Osteoblast (primary cell): ENCODE measurements around the gene DNER. TPM values are rescaled to one million over a fixed set of nuclear protein-coding genes. Genes with fewer than 3 reads are reported as not detected.

Experiments used
- DNase-seq: peaks from one replicate; pipeline ENCODE4 v3.0.0; 2011; ENCODE audit warnings: low spot score, mixed read lengths; ENCODE audit not compliant: insufficient read length; ENCODE audit errors: missing footprints
- H2AFZ ChIP-seq: 2 replicates; pipeline ENCODE4 v1.6.0; 2011; ENCODE audit warnings: mild to moderate bottlenecking, low read length
- H3K27ac ChIP-seq: 2 replicates; pipeline ENCODE4 v1.5.1; 2011; ENCODE audit warnings: mild to moderate bottlenecking, low read depth, low read length, moderate library complexity
- H3K27me3 ChIP-seq: 2 replicates; pipeline ENCODE4 v1.6.0; 2012; ENCODE audit warnings: mild to moderate bottlenecking, control low read depth, inconsistent platforms, low read length, moderate library complexity; ENCODE audit not compliant: insufficient read depth
- H3K36me3 ChIP-seq: 2 replicates; pipeline ENCODE4 v1.5.1; 2011; ENCODE audit warnings: mild to moderate bottlenecking, low read length, control low read depth, moderate library complexity; ENCODE audit not compliant: insufficient read depth
- H3K4me1 ChIP-seq: 2 replicates; pipeline ENCODE4 v1.5.1; 2011; ENCODE audit warnings: mild to moderate bottlenecking, low read length, control low read depth, moderate library complexity; ENCODE audit not compliant: insufficient read depth
- H3K4me2 ChIP-seq: 2 replicates; pipeline ENCODE4 v1.6.0; 2011; ENCODE audit warnings: mild to moderate bottlenecking, low read length; ENCODE audit not compliant: insufficient read depth
- H3K4me3 ChIP-seq: fragments of 200-600 bp; sonication (generic); 3 replicates; pipeline ENCODE4 v1.5.1; 2012; ENCODE audit warnings: mild to moderate bottlenecking, low read length, inconsistent platforms; ENCODE audit not compliant: insufficient read depth
- H3K79me2 ChIP-seq: 2 replicates; pipeline ENCODE4 v1.6.0; 2012; ENCODE audit warnings: mild to moderate bottlenecking, low read length, control low read depth, inconsistent platforms; ENCODE audit not compliant: insufficient read depth
- H3K9me3 ChIP-seq: 2 replicates; pipeline ENCODE4 v1.5.1; 2011; ENCODE audit warnings: low read depth, low read length, control low read depth
- H4K20me1 ChIP-seq: 2 replicates; pipeline ENCODE4 v1.6.0; 2012; ENCODE audit warnings: mild to moderate bottlenecking, low read length, control low read depth; ENCODE audit not compliant: insufficient read depth
- total RNA-seq: library from RNA; depleted of rRNA; stranded (reverse); fragments of >200 nt; gene quantifications from 2 replicates; pipeline ENCODE4 v1.2.3, GENCODE V29; 2012
- TF ChIP-seq, protein P1 (sequence below): IDR thresholded peaks from 2 replicates; pipeline ENCODE4 v1.5.1; 2011; ENCODE audit warnings: mild to moderate bottlenecking, low read depth, low read length, moderate library complexity; ENCODE audit errors: extremely low read depth

DNER gene
- total RNA-seq, 1 donor: 0.36 TPM

DNA sequence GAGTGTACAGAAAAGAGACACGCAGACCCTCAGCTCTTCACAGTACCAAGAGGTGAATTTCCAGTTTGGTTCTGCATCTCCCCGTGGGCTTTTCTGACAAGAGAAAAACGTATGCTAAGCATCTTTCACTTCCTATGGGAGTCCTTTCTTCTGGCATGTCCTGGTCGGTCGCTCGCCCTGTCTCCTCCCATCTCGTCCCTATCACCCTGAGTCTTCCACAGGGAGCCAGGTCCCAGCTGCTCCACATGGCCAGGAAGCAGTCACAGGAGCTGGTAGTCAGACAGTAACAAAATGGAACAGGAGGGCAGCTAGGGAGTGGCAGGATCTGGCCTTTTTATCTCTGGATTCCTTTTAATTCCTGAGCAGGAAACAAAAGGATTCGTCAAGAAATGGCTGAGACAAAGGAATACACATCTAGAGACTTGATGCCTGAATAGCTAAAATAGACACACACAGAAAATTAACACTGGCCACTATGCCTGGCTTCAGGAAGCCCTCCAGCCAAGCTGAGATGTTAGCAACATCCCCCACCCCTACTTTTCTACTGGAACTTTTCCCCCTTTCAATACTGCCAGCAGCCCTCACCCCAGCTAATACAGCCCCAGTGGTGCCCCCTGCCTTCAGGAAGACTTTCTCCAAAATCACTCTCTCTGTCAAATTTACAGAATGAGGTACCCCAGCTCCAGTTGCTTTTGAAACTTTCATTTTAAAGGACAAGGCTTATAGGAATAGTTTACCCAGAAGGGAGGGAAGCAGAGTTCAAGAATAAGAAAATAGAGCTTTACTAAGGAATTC lies 136.1 kb downstream of the DNER start:
- Histone ChIP-seq H3K79me2 (no peaks in the 10 kb centered on the region), H3K36me3 (no peaks in the 10 kb centered on the region), H3K4me3 (no peak overlapping the region), H3K27ac (no peak overlapping the region), H3K27me3 (no peaks in the 10 kb centered on the region), H3K4me2 (no peak overlapping the region), H4K20me1 (no peaks in the 10 kb centered on the region), H3K9me3 (no peaks in the 10 kb centered on the region), H3K4me1 (no peaks in the 10 kb centered on the region), H2AFZ (no peak overlapping the region)
- TF ChIP-seq, protein P1, sequence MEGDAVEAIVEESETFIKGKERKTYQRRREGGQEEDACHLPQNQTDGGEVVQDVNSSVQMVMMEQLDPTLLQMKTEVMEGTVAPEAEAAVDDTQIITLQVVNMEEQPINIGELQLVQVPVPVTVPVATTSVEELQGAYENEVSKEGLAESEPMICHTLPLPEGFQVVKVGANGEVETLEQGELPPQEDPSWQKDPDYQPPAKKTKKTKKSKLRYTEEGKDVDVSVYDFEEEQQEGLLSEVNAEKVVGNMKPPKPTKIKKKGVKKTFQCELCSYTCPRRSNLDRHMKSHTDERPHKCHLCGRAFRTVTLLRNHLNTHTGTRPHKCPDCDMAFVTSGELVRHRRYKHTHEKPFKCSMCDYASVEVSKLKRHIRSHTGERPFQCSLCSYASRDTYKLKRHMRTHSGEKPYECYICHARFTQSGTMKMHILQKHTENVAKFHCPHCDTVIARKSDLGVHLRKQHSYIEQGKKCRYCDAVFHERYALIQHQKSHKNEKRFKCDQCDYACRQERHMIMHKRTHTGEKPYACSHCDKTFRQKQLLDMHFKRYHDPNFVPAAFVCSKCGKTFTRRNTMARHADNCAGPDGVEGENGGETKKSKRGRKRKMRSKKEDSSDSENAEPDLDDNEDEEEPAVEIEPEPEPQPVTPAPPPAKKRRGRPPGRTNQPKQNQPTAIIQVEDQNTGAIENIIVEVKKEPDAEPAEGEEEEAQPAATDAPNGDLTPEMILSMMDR: no peak
- no peak for DNase-seq

DNA sequence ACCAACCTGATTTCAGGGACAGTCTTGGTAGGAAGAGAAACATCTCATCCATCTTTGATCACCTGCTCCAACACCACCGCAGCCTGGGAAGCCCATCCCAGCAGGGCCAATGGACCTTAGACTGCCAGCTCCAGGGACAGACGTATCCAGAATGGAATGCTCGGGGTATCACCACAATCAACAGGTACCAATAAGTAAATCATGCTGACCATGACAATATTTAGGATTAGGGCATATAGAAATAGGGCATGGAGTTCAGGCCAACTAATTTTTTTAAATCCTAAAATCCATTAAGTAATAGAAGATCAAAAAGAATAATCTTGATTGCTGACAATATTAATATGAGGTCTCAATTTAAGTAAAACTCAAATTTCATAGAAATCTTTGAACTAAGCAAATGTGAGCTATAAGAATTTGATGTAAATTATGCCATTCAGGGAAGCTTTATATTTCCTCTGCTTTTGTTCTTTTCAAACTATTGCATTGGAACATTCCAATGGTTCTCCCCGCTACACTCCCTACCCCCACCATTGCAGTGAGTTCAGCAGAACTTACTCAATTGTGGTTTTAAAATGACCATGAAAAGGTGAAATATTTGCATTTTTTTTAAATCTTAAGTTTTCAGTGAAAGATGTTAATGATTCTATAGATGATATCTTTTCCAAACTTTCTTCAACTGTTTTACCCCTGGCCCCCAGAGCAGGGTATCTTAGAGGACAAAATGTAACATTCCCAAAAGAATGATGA lies 138.6 kb downstream of the DNER start:
- H2AFZ ChIP-seq: no peak overlapping the region
- H3K27ac ChIP-seq: no peak overlapping the region
- no peaks in the 10 kb centered on the region for H3K4me1 ChIP-seq
- no peak for DNase-seq
- H3K4me3 ChIP-seq: no peak overlapping the region
- H3K36me3 ChIP-seq: no peaks in the 10 kb centered on the region
- H3K9me3 ChIP-seq: no peaks in the 10 kb centered on the region
- H3K79me2 ChIP-seq: no peaks in the 10 kb centered on the region
- TF ChIP-seq, protein P1: no peak
- H4K20me1 ChIP-seq: no peaks in the 10 kb centered on the region
- no peak overlapping the region for H3K4me2 ChIP-seq
- H3K27me3 ChIP-seq: no peaks in the 10 kb centered on the region

DNA sequence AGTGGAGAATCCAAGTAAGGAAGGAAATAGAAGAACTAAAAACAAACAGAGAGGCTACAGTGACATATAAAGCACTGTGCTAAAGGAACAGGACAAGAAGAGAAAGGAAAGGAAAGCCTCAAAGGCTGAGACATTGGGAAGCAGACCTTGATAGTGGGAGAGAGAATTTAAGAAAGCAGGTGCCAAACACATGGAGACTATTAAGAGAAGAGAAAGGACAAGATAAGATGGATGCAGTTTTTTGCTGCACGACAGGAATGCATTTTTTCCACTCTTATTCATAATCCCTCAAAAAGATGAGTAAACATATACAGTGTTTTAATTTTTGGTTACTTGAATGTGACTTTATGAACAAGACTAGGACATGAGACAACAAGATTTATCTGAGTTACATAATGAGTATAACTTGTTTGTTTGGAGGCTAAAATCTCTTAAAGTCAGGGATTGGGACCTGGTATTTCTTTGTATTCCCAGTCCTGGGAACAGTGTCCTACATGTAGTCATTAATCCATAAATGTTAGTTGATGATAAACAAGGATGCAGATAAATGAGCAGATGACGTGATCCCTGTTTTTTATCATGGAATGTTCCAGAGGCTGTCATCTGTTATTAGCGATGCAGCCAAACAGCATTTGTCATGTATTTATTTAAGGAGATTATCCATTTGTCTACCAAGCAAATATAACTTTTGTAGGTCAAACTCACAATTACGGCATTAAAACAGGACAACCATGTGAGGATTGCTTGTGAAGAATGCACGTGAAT lies 141.7 kb downstream of the DNER start:
- H3K4me1 ChIP-seq: no peaks in the 10 kb centered on the region
- peak; percentile 8 for DNase-seq
- H2AFZ ChIP-seq: no peak overlapping the region
- H3K9me3 ChIP-seq: no peaks in the 10 kb centered on the region
- TF ChIP-seq, protein P1: no peak
- H3K36me3 ChIP-seq: no peaks in the 10 kb centered on the region
- H3K4me2 ChIP-seq: no peak overlapping the region
- no peaks in the 10 kb centered on the region for H4K20me1 ChIP-seq
- no peak overlapping the region for H3K27ac ChIP-seq
- no peak overlapping the region for H3K4me3 ChIP-seq
- H3K27me3 ChIP-seq: no peaks in the 10 kb centered on the region
- no peaks in the 10 kb centered on the region for H3K79me2 ChIP-seq
